AG04449 (cell line): Measurements from ENCODE around the gene COL13A1.

ENCODE experiments used
- CTCF ChIA-PET: fragments of 350-600 bp; formaldehyde crosslinking; extraction: SDS; loops from one replicate; lab custom pipeline; 2021; ENCODE audit warnings: antibody characterized with exemption; lab: Yijun Ruan, JAX
- POLR2A ChIA-PET: fragments of 400-600, 350-600 bp; formaldehyde crosslinking; extraction: SDS; loops from one replicate; lab custom pipeline; 2020; ENCODE audit warnings: antibody characterized with exemption, inconsistent platforms; lab: Yijun Ruan, JAX
- DNase-seq: peaks from one replicate; pipeline ENCODE4 v3.0.0-alpha.2; 2010; ENCODE audit warnings: low read depth, low spot score
- H3K4me3 ChIP-seq: 2 replicates; pipeline ENCODE4 v1.5.1; 2011; ENCODE audit warnings: low read depth, mild to moderate bottlenecking, control low read depth, low read length
- CTCF ChIP-seq: IDR thresholded peaks from one replicate; pipeline ENCODE4 v1.5.1; 2011; ENCODE audit warnings: mild to moderate bottlenecking, moderate library complexity, low read length, control low read depth, inconsistent platforms; ENCODE audit not compliant: insufficient read depth; ENCODE audit errors: missing control alignments

COL13A1 gene

GRCh38 chr10:69885379-69886013, 83.8 kb downstream of the COL13A1 start:
- no peak for DNase-seq
- peak; percentile 19 for TF ChIP-seq CTCF
- POLR2A ChIA-PET: no interaction called here
- H3K4me3 ChIP-seq: no peak overlapping the region
- CTCF ChIA-PET: interaction anchor here (1.0 to 17.3 kb wide), 4 partner anchors 9 to 27 kb away, joined by 3 to 218 read pairs (median 9); no protein-coding TSS in a partner anchor

DNA sequence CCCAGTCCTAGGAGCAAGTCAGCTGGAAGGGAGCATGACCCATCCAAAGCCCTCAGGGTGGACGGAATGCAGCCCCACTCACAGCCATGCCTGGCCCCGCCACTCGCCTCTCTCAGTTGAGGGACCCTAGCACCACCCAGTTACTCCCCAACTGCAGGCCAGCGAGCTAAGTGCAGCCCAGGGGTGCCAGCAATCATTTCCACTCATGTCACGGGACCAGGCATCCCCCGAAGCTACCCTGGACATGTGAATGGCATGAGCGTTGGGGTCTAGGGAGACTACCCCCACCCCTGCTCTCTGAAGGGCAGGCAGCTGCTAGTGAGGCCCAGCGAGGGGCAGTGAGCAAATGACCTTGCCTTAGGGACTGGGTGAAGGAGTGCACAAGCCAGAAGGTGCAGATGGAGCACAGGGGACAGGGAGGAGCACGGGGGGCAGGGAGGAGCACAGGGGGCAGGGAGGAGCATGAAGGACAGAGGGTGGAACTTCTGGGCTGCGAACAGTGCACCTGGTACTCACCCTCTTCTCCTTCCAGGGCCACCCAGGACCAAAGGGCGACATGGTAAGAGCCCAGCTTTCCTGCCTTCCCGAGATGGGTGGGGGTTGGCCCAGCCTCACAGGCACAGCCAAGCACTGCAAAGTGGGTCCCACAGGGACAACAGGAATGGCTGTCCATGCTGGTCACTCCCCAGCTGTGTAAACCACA, 87.3 kb downstream of the COL13A1 start:
- H3K4me3 ChIP-seq: no peak overlapping the region
- DNase-seq: no peak
- CTCF ChIA-PET: interaction anchor here (1.0 to 17.3 kb wide), 4 partner anchors 10 to 102 kb away, joined by 3 to 218 read pairs (median 20); no protein-coding TSS in a partner anchor
- POLR2A ChIA-PET: no interaction called here
- no peak for TF ChIP-seq CTCF

- no peak overlapping the region for H3K4me3 ChIP-seq
- ChIA-PET POLR2A (no interaction called here), CTCF (interaction anchor here (0.8 to 17.3 kb wide), 3 partner anchors 11 to 23 kb away, joined by 3 to 218 read pairs (median 28); no protein-coding TSS in a partner anchor)
- DNase-seq: no peak
- TF ChIP-seq CTCF: no peak
Observed at GRCh38 chr10:69890065-69890847, 88.5 kb downstream of the COL13A1 start.

DNA sequence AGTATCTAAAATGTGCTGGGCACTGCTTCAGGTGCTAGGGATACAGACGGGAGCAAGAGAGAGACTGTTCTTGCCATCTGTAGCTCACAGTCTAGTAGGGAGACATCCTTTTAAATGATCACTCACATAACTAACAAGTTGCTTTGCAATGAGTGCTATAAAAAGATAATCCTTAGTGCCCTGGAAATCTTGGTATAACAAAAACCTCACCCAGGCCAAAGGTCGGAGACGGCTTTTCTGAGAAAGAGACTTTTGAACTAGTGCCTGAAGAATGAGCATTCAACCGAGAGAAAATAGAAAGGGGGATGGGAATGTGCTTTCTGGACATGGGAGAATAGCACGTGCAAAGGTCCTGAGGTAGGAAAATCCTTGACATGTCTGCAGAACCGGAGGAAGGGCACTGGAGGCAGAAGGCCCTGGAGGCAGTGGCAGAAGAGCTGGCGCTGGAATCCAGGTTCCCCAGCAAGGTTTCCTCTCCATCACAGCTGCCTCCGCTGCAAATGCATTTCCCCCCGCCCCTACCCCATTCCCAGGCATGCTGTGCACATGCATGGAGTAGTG, 89.4 kb downstream of the COL13A1 start:
- ChIA-PET POLR2A (no interaction called here), CTCF (interaction anchor here (0.8 to 17.3 kb wide), 5 partner anchors 10 to 105 kb away, joined by 3 to 218 read pairs (median 3); no protein-coding TSS in a partner anchor)
- DNase-seq: no peak
- TF ChIP-seq CTCF: no peak
- no peak overlapping the region for H3K4me3 ChIP-seq

- CTCF ChIA-PET: interaction anchor here (4.8 to 17.3 kb wide), 2 partner anchors 9 to 21 kb away, joined by 28 to 218 read pairs; no protein-coding TSS in a partner anchor
- no peak overlapping the region for H3K4me3 ChIP-seq
- no peak for DNase-seq
- no peak for TF ChIP-seq CTCF
- POLR2A ChIA-PET: no interaction called here
Observed at GRCh38 chr10:69892406-69892805, 90.7 kb downstream of the COL13A1 start.
